Gastrocnemius medialis (tissue), 4 donors: ENCODE measurements around the gene PROSER3. TPM values are rescaled to one million over a fixed set of nuclear protein-coding genes. Genes with fewer than 3 reads are reported as not detected.

ENCODE experiments used
- ATAC-seq, 2 donors: fragments of 150-250 bp; one replicate each; pipeline ENCODE4 v1.9.1; 2016
- DNase-seq, 2 donors: peaks; one replicate each; pipeline ENCODE4 v3.0.0-alpha.2; 2019
- H3K27ac ChIP-seq, 4 donors: fragments of 200-600 bp; sonication (generic); 1 replicate in 1 of 4; 2 replicates in 3 of 4; pipeline ENCODE4 v1.5.1; 2016 to 2018; ENCODE audit warnings: mild to moderate bottlenecking in 2 of 4, moderate library complexity in 1 of 4
- H3K27me3 ChIP-seq, 3 donors: fragments of 200-600 bp; sonication (generic) in 2 of 3; 1 replicate in 1 of 3; 2 replicates in 2 of 3; pipeline versions ENCODE4 v1.5.1 to v1.6.0; 2016 to 2019; ENCODE audit warnings: mild to moderate bottlenecking in 1 of 3, moderate library complexity in 1 of 3
- H3K36me3 ChIP-seq, 2 donors: fragments of 200-600 bp; sonication (generic) in 1 of 2; one replicate each; pipeline ENCODE4 v1.5.1; 2017 to 2018
- H3K4me1 ChIP-seq, 2 donors: fragments of 200-600 bp; sonication (generic) in 1 of 2; one replicate each; pipeline ENCODE4 v1.5.1; 2016 to 2017; ENCODE audit warnings: mild to moderate bottlenecking in 2 of 2
- H3K4me3 ChIP-seq, 4 donors: fragments of 200-600 bp; sonication (generic) in 3 of 4; 1 replicate in 1 of 4; 2 replicates in 3 of 4; pipeline ENCODE4 v1.5.1; 2016 to 2019; ENCODE audit warnings: mild to moderate bottlenecking in 2 of 4
- H3K9me3 ChIP-seq, 3 donors: fragments of 200-600 bp; sonication (generic) in 2 of 3; 1 replicate in 1 of 3; 2 replicates in 2 of 3; pipeline ENCODE4 v1.5.1; 2016 to 2019
- CTCF ChIP-seq, 5 experiments: fragments of 450-650 bp in 3 of 5; fragments of 200-600 bp in 2 of 5; sonication (generic) in 2 of 5; IDR thresholded peaks in 4 of 5; conservative IDR thresholded peaks in 1 of 5; 1 replicate in 4 of 5; 2 replicates in 1 of 5; pipeline ENCODE4 v1.5.1; 2016 to 2019; ENCODE audit warnings: antibody characterized with exemption in 5 of 5, mild to moderate bottlenecking in 3 of 5, moderate library complexity in 3 of 5
- POLR2A ChIP-seq, 2 donors: fragments of 450-650 bp; IDR thresholded peaks; one replicate each; pipeline ENCODE4 v1.6.1; 2017; ENCODE audit warnings: antibody characterized with exemption in 2 of 2, mild to moderate bottlenecking in 2 of 2, moderate library complexity in 2 of 2
- in situ Hi-C, 4 donors: fragments of 200-750 bp; cut with MboI; loops; one replicate each; pipeline versions ENCODE4 v1.15.0 to v1.8.0; 2017; ENCODE audit warnings: low sequenced_read_pairs in 4 of 4
- intact Hi-C: fragments of 100-400 bp; cut with DNase I; formaldehyde crosslinking; loops from one replicate; pipeline ENCODE4 v1.15.1; 2023; ENCODE audit warnings: low total_unique reads
- total RNA-seq, 4 donors: library from RNA; depleted of rRNA; stranded (reverse); fragments of >200 nt; gene quantifications; one replicate each; pipeline versions ENCODE4 v1.1.0 to v1.2.3, GENCODE V29; 2016

The PROSER3 gene
- total RNA-seq, 4 donors from 2014 or later = 0.63 to 4.3 (median 3.0) TPM

DNA sequence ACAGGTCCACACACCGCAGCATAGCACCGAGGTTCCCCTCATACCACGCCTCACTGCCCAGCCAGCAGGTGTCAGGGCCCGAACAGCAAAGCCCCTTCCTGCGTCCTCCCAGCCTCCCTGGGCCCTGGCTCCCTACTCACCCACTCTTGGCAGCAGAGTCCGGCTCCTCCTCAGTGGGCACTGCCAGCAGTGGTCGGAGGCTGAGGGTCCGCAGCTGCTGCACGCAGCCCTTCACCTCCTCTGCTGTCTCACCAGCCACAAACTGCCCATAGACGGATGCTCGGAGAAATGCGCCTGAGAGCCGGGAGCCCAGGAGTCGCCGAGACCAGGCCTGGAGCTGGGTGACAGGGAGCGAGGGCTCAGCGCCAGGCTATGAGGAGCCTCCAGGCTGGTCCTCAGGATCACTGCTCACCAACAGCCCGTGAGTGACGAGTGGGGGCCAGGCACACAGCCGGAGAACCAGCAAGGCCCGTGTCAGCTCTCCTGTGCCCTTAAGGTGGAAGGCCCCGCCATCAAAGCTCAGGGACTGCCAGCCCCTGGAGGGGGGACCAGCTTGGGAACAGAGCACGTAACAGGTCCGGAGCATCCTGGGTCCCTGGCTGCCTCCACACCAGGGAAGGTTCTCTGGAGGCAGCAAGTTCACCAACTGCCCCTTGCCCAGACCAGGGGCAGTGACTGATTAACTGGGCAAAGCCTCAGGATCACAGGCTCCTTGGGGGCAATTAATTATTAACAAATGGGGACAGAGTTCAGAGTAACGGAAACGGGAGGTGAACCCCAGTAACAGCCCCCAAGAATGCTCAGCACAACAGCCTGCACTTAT is 54.5 kb downstream of the PROSER3 start, which contains the start of gene PRODH2:
PRODH2 (minus strand) TSS at position 626 of the 823 bp plus-strand sequence; CDS start at position 586, 40 bp downstream.
- no peak within 1 kb of the TSS for H3K27ac ChIP-seq
- intact Hi-C loops = no loop called here
- no peak within 1 kb of the TSS for H3K4me3 ChIP-seq
- ATAC-seq = no peak
- H3K36me3 ChIP-seq = no peaks in the 10 kb centered on the region
- DNase-seq = no peak
- no peak for TF ChIP-seq POLR2A (IDR thresholded peaks at IDR 0.05)
- TF ChIP-seq CTCF (IDR thresholded peaks at IDR 0.05 in 4 of 5, conservative IDR thresholded peaks at IDR 0.05 in 1 of 5) = no peak
- no peaks in the 10 kb centered on the region for H3K4me1 ChIP-seq
- in situ Hi-C loops = no loop called here
- no peaks in the 10 kb centered on the region for H3K9me3 ChIP-seq
- peaks cover 0 to 17% (median 0%) of the 10 kb centered on the region in 3 donors for H3K27me3 ChIP-seq

- H3K9me3 ChIP-seq = no peaks in the 10 kb centered on the region
- DNase-seq (no peak), ATAC-seq (no peak)
- H3K4me1 ChIP-seq = no peaks in the 10 kb centered on the region
- H3K36me3 ChIP-seq = no peaks in the 10 kb centered on the region
- H3K27ac ChIP-seq = no peak overlapping the region
- in situ Hi-C loops (no loop called here), intact Hi-C loops (no loop called here)
- H3K27me3 ChIP-seq = peaks cover 0 to 17% (median 0%) of the 10 kb centered on the region in 3 donors
- no peak for TF ChIP-seq POLR2A (IDR thresholded peaks at IDR 0.05)
- TF ChIP-seq CTCF (IDR thresholded peaks at IDR 0.05 in 4 of 5, conservative IDR thresholded peaks at IDR 0.05 in 1 of 5) = no peak
- H3K4me3 ChIP-seq = no peak overlapping the region
These were observed 55.3 kb downstream of the PROSER3 start for GRCh38 chr19:35813043-35813890.

DNA sequence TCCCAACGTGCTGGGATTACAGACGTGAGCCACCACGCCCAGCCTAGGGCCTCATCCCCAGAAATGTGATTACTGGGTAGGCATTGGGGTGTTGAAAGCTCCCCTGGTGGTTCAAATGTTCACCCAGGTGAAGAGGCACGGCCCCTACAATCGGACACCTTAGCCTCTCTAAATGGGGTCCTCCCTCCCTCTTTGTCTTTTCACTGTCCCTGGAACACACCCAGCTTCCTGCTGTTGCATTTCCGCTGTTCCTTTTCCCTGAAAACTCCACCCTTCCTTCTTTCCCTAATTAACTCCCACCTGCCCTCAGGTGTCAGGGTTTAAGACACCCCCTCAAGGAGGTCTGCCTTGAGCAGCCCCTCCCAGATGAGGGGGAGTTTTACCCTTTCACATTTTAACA is 58.3 kb downstream of the PROSER3 start:
- no peak for DNase-seq

DNA sequence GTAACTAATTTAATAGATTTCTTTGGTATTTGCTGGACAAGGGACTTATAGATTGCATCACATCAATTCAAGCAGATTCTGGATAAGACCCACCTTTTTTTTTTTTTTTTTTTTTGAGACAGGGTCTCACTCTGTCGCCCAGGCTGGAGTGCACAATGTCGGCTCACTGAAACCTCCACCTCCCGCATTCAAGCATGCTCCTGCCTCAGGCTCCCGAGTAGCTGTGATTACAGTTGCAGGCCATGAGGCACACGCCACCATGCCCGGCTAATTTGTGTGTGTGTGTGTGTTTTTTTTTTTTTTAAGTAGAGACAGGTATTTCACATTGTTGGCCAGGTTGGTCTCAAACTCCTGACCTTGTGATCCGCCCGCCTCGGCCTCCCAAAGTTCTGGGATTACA is 58.9 kb downstream of the PROSER3 start:
- peaks cover 0 to 12% (median 8%) of the 10 kb centered on the region in 3 donors for H3K27me3 ChIP-seq
- TF ChIP-seq CTCF (IDR thresholded peaks at IDR 0.05 in 4 of 5, conservative IDR thresholded peaks at IDR 0.05 in 1 of 5) (no peak), POLR2A (IDR thresholded peaks at IDR 0.05) (no peak)
- DNase-seq (no peak), ATAC-seq (no peak)
- H3K4me1 ChIP-seq = no peaks in the 10 kb centered on the region
- H3K27ac ChIP-seq = no peak overlapping the region
- H3K9me3 ChIP-seq = no peaks in the 10 kb centered on the region
- no peak overlapping the region for H3K4me3 ChIP-seq
- in situ Hi-C loops = no loop called here
- intact Hi-C loops = no loop called here
- no peaks in the 10 kb centered on the region for H3K36me3 ChIP-seq

More for the DNA sequence above, 58.3 kb downstream of the PROSER3 start:
- Histone ChIP-seq H3K4me1 (no peaks in the 10 kb centered on the region), H3K27me3 (peaks cover 0 to 17% (median 8%) of the 10 kb centered on the region in 3 donors), H3K9me3 (no peaks in the 10 kb centered on the region), H3K4me3 (no peak overlapping the region), H3K27ac (no peak overlapping the region), H3K36me3 (no peaks in the 10 kb centered on the region)
- in situ Hi-C loops (no loop called here), intact Hi-C loops (no loop called here)
- no peak for ATAC-seq
- no peak for TF ChIP-seq POLR2A (IDR thresholded peaks at IDR 0.05)
- no peak for TF ChIP-seq CTCF (IDR thresholded peaks at IDR 0.05 in 4 of 5, conservative IDR thresholded peaks at IDR 0.05 in 1 of 5)
